HG03103 (cell line): Measurements from ENCODE around the gene RMND5B.
A peak's percentile ranks its signal among the peaks of the same experiment; 100 is the strongest.
"Not testable (repeated sequence)": the region's sequence is repeated elsewhere in the genome, so short reads cannot be mapped to it uniquely, and the experiment has no call there.

Experiments
- ATAC-seq: cut with Tn5 transposase; IDR thresholded peaks from one replicate; pipeline ENCODE4 v1.9.1; 2021; ENCODE audit warnings: low read depth; ENCODE audit not compliant: unreplicated experiment

RMND5B gene

DNA sequence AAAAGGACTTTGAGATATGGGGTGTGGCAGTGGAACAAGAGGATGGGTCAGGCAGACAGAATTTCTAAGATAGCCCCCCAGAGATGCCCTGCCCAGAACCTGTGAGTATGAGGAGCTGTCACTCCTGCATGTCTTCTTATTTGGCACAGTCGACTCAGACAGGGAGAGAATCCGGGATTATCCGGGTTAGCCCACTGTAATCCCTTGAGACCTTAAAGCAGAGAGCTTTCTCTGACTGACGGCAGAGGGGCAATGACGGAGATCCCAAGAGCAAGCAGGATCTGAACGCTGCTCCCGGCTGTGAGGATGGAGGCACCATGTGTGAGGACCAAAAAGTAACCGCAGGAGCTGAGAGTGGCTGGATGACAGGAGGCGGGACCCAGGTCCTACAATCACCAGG lies 31.7 kb downstream of the RMND5B start:
- ATAC-seq = no peak

- peak; percentile 94 for ATAC-seq
These were observed 33.2 kb downstream of the RMND5B start for GRCh38 chr5:178163772-178164735.

DNA sequence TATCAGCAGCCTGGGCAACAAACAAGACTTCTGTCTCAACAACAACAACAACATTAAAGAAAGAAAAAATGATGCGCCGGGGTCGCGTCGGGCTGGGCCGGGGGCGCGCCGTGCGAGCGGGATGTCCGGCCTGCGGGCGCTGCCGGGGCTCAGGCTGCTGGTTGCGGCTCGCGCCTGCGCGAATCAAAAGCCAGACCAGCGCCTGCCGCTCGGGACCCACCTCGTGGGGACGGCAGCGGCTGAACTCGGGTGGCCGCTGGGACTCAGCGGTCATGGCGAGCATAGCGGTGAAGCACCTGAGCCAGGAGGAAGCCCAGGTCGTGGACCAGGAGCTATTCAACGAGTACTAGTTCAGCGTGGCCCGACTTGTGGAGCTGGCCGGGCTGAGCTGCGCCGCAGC lies 34.8 kb downstream of the RMND5B start:
- ATAC-seq = no peak

- no peak for ATAC-seq
These were observed 39.6 kb downstream of the RMND5B start for GRCh38 chr5:178170455-178170854.

GRCh38 chr5:178174456-178174855 lies 43.6 kb downstream of the RMND5B start:
- ATAC-seq = no peak

GRCh38 chr5:178176791-178177190 lies 46.0 kb downstream of the RMND5B start:
- no peak for ATAC-seq

DNA sequence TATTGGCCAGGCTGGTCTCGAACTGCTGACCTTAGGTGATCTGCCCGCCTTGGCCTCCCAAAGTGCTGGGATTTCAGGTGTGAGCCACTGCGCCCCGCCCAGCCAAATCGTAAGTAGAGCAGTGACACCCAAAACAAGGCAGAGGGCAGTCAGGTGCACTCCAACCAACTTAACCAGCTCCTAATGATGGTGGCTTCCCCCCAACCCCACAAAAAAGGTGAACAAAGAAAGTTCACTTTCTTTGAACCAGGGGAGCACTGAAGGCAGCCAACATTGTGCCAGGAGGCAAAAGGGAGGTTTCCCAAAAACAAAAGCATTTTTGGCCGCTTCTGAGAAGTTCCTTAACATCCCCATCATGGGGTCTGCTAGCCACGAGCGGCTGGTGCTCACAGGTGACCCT lies 46.8 kb downstream of the RMND5B start:
- ATAC-seq = no peak

GRCh38 chr5:178180141-178180863 lies 49.5 kb downstream of the RMND5B start:
- no peak for ATAC-seq

- ATAC-seq = no peak
These were observed 51.5 kb downstream of the RMND5B start for GRCh38 chr5:178182158-178182876.

DNA sequence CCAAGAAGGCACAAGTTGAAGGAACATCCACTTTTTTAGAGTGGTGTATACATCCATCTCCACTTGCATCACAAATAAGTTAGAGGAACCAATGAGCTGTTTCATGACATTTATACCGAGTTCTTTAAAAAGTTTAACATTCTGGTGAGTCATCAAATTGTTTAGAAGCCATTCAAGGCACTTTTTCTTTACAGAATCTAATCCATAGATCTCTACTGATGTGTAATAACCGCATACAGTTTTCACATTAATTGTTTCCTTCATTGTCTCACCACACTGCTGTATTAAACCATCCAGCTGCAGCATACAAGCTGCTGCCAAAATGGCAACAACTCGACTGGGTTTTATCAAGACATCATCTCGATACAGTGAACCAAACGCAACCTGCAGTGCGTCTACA lies 55.6 kb downstream of the RMND5B start:
- ATAC-seq = no peak

- ATAC-seq = no peak
These were observed 56.2 kb downstream of the RMND5B start, which contains the start of gene GMCL2 for GRCh38 chr5:178187014-178187413. Gene GMCL2 (minus strand): TSS chr5:178187371. CDS start chr5:178187299, 72 bp downstream.

DNA sequence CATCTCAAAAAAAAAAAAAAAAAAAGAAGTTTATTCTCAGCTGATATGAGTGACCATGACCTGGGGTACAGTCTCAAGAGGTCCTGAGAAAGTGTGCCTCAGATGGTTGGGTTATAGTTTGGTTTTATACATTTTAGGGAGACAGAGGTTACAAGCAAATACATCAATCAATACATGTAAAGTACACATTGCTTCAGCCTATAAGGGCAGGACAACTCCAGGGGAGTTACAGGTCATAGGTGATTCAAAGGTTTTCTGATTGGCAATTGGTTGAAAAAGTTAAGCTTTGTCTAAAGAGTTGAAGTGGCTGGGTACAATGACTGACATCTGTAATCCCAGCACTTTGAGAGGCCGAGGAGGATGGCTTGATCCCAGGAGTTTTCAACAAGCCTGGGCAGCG lies 58.6 kb downstream of the RMND5B start:
- no peak for ATAC-seq

DNA sequence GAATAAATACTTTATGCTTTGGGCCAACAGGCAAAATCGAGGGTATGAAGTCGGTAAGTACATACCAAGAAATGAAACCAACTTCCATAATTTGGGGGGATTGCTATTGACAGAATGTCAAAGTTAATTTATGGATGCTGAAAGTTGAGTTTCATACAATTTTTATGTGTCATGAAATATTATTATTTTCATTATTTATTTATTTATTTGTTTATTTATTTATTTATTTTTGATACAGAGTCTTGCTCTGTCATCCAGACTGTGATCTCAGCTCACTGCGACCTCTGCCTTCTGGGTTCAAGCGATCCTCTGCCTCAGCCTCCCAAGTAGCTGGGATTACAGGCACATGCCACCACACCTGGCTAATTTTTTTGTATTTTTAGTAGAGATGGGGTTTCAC lies 60.8 kb downstream of the RMND5B start:
- no peak for ATAC-seq

DNA sequence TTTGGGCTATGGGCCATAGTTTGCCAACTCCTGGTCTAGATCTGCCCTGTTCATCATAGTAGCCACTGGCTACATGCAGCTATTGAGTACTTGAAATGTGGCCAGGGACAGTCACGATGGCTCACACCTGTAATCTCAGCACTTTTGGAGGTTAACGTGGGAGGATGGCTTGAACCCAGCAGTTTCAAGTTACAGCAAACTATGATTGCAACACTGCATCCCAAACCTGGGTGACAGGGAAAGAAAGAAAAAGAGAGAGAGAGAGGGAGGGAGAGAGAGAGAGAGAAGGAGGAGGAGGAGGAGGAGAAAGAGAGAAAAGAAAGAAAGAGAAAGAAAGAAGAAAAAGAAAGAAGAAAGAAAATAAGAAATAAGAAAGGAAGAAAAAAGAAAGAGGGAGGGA lies 61.4 kb downstream of the RMND5B start:
- ATAC-seq = no peak

DNA sequence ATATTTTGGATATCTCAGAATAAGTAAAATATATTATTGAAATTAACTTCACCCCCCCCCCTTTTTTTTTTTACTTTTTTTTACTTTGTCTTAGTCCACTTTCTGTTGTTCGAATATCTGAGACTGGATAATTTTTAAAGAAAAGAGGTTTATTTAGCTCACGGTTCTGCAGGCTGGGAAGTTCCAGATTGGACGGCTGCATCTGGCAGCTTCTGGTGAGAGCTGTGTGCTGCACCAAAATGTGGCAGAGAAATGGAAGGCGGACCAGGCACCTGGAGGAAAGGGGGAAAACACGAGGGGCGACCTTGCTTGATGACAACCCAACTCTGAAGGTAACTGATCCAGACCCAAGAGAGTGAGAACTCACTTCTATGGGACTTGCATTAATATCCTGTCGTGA lies 62.0 kb downstream of the RMND5B start:
- ATAC-seq = no peak

DNA sequence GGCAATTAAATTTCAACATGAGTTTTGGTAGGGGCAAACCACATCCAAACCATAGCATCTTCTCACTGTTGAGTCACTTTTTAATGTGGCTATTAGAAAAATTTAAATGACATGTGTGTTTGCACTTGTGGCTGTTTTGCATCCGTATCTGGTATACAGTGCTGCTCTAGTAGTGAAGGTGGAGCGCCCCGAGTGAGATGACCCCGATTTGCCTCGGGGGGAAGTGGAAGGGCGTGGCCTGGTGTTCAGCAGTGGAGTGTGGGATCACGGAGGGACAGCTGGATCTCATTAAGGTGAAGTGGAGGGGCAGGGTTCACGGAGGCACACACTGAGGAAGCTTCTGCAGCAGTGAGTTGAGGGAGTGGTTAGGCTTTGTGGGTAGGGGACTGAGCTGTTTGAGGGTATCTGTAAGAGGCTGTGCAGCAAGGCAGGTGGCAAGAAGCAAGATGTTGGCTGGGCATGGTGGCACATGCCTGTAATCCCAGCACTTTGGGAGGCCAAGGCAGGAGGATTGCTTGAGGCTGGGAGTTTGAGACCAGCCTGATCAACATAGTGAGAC lies 62.5 kb downstream of the RMND5B start:
- no peak for ATAC-seq

DNA sequence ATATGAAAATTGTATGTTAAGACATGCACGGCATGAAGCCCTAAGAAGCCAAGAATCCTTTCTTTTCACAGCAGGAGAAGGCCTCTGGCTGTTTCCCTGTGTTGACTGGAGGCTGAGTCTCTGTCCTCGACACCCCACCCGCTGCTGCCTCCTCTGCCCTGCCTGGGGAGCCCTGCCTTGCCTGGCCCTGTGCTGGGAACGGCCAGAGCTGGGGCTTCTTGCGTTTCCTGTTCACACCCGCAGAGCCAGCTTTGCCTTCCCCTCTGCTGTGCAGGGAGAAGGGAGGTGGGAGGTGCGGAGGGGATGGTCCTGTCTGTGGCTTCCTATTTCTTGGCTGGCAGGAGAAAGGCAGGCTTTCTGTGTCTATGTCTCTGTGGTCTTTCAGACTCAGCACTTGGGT lies 63.2 kb downstream of the RMND5B start:
- ATAC-seq = no peak

DNA sequence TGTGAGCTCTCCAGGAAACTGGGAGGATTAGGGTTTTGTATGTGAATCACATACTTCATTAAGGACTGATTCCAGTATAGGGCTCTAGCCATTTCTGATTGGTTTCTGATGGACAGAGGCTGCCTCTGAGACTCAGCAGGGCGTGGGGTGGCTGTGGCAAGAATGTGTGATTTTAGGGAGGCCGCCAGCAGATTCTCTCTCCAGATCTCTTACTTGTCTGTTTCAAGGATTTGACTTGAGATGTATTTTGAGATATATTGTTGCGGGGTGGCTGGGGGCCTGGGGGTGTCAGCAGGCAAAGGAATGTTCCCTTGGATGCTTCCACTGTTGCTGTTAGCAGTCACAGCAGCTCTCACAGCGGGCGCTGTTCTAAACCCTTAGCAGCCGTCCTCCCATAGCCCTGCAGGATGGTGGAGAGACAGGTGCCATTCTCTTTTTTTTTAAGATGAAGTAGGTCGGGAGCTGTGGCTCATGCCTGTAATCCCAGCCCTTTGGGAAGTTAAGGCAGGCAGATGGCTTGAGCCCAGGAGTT lies 65.5 kb downstream of the RMND5B start:
- no peak for ATAC-seq

- ATAC-seq = no peak
These were observed 66.2 kb downstream of the RMND5B start for GRCh38 chr5:178196986-178197385.

- not testable (repeated sequence) for ATAC-seq
These were observed 67.3 kb downstream of the RMND5B start for GRCh38 chr5:178198151-178198550.
